GM18517 (cell line): ENCODE data around the gene GABRG3.

ENCODE experiments used
- ATAC-seq: cut with Tn5 transposase; IDR thresholded peaks from one replicate; pipeline ENCODE4 v1.9.1; 2021; ENCODE audit warnings: mild to moderate bottlenecking, moderate library complexity; ENCODE audit not compliant: unreplicated experiment

GABRG3 gene

DNA sequence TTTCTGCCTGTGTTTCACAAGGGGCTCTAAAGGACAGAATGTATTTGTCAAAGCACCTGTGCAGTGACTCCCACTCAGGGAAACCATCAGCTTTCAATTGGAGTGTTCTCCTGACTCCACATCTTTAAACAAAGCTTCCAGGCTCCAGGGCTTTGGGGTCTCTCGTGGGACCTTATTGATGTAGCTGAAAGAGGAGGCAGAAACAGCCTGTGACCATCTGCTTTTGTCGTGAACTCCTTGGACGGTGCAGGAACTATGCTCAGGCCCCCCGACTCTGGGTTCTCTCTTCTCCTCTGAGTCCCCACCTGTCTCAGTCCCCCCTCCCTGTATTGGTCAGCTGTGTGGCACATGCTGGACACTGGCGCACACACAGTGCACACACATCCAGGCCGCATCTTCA lies 486.8 kb downstream of the GABRG3 start:
- ATAC-seq, result no peak

DNA sequence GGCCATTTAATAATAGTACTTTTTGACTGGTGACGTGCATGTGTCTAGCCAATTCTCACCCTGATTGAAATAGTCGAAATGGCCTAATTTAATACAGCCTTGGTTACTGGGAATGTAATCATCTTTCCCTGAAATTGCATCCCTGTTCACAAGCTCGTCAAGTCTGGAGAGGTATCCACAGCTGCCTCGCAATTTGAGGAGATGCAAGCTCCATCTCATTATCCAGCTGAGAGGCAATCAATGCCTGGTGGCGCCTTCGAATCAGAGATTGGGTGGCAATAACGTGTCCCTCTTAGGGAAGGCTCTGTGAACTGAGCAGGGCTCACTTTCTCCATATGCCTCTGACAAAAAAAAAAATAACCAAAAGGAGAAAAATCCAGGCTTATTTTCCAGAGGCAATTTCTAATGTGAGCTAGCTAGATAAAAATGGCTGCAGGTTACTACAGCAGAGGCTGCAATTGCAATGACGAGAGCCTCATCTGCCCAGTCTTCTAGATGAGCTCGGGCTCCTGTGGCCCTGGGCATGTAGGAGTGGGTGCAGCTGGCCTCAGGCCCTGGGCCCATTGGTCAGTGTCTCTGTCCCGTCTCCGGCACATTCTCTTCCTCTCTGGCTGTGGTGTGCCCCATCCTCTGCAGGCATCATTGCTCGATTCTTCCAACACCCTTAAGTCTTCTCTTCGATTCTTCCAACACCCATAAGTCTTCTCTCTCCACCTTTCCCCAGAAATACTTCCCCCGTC lies 487.5 kb downstream of the GABRG3 start:
- no peak for ATAC-seq

- no peak for ATAC-seq
Observed at GRCh38 chr15:27459836-27460235, 488.9 kb downstream of the GABRG3 start.

GRCh38 chr15:27461181-27461580 lies 490.2 kb downstream of the GABRG3 start:
- ATAC-seq, result no peak

DNA sequence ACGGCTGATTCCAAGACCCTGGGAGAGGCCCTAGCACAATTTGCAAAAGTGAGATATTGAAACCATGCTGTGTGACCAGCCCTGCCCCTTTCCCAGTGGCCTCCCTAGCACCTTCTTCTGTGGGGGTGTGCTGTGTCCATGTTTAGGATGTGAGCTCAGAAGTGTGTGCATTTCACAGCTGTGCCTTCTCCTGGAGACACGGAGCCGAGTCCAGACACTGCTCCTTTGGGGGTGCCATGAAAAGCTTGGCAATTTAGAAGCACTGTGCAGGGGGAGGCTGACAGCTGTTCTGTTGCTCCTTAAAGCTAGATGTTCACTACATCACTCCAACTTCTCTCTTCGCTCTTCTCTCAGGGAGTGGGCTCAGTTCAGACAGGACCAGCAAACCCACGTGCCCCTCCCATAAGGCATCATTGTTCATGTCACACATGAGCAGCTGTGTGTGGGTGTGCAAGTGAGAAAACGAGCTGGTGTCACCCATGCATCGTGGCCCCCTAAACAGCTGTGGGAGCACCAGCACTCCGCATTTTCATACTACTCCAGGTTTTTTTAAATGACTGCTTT lies 492.6 kb downstream of the GABRG3 start:
- no peak for ATAC-seq

GRCh38 chr15:27464941-27465612 lies 494.1 kb downstream of the GABRG3 start:
- ATAC-seq, result no peak

DNA sequence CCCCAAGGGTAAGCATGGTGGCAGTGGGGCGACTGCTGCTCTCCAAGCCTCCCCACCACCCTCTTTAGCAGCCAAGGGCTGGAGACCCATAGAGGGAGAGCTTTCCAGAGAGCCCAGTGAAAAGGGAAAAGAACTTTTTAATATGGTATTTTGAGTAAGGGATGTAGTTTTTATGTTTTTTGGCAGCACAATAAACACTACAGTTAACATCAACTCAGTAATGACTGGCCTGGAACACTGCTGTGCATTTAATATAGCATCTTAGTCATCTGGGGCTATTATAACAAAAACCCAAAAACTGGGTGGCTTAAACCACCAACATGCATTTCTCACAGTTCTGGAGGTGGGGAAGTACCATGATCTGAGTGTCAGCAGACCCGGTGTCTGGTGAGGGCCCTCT lies 495.8 kb downstream of the GABRG3 start:
- ATAC-seq, result no peak

- no peak for ATAC-seq
Observed at GRCh38 chr15:27468151-27468591, 497.2 kb downstream of the GABRG3 start.

GRCh38 chr15:27473845-27474244 lies 502.9 kb downstream of the GABRG3 start:
- ATAC-seq, result no peak

- no peak for ATAC-seq
Observed at GRCh38 chr15:27475395-27475794, 504.4 kb downstream of the GABRG3 start.

- no peak for ATAC-seq
Observed at GRCh38 chr15:27479296-27480140, 508.5 kb downstream of the GABRG3 start.

GRCh38 chr15:27480141-27480530 lies 509.2 kb downstream of the GABRG3 start:
- no peak for ATAC-seq

DNA sequence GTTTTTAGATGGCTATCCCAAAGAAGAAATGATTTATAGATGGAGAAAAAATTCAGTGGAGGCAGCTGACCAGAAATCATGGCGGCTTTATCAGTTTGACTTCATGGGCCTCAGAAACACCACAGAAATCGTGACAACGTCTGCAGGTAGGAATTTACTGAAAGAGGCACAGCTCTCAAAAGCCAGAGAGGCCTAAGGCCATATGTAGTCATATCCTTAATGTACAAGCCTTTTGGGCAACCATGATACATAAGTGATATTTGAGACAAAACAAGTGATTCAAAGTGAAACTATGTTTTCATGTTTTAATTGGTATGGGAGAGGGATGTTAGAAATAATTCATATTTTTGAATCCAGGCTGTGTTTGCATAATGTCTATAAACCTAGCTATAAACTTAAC lies 509.7 kb downstream of the GABRG3 start:
- no peak for ATAC-seq

GRCh38 chr15:27481768-27482167 lies 510.8 kb downstream of the GABRG3 start:
- no peak for ATAC-seq

DNA sequence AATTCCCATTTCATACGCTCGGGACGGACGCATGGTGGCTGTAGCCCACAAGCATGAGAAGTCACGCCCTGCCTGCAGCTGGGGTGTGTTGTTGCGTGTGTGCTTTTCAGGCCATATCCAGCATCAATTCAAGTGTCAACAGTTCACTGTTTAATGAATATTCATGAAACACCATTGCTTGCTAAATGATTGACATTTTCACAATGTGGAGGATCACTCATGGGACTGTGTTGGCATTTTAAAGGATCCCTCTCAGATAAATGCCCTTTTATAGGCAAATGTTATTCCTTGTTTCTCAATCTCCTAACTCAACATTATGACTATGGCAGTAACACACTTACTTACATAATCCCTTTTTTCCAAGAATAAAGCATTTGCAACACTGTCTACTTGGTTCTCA lies 511.3 kb downstream of the GABRG3 start:
- ATAC-seq, result no peak

DNA sequence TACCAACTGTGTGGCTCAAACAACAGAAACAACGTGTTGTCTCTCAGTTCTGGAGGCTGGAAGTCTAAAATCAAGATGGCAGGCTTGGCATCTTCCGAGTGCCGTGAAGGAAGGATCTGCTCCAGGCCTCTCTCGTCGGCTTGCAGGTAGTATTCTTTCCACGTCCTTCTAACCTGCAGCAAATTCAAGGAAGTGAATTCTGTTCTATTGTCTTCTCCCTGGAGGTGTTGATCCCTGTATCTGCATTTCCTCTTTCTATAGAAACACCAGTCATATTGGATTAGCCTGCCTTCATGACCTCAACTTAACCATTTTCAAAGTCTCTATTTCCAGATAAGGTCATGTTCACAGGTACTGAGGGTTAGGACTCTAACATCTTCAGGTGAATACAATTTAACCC lies 512.1 kb downstream of the GABRG3 start:
- no peak for ATAC-seq

- no peak for ATAC-seq
Observed at GRCh38 chr15:27485265-27485664, 514.3 kb downstream of the GABRG3 start.

GRCh38 chr15:27486051-27486450 lies 515.1 kb downstream of the GABRG3 start:
- ATAC-seq, result no peak

DNA sequence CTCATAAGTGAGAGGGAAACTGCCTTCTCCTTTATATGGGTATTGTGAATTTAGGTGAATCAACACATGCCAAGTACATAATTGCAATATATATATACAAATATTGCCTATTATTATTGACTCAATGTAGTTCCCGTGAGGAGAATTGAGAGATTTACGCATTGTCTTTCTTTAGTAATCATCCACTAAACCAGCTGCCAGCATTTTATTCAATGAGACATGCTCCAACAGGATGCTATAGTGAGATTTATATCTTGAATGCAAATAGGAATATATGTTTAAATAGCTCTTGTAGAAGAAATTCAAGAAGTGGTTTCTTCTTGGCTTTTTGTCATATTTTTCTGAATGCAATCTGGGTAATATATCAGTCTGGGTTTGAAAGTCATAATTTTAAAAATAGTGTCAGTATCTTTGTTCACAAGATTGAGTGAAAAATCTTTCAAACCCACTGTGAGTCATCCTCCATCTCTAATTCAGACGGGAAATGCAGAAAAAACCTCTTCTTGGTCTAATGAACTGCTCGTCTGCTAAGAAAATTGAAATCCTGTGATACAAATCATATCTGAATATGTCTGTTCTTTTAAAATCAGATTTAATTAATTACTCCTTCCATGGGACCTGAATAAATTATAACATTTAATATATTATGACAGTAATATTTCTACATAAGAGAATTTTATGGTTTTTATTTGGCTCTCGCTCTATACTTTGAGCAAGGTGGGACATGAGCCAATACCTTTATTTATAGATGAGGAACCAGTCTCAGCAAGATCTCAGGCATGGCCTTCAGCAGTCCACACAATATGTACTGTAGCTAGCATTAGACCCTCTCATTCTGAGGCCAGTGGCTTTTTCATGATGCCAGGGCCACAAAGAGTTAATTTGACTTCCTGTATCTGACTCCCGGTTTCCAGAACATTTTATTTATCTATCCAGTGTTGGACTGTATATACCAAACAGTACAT lies 516.0 kb downstream of the GABRG3 start:
- ATAC-seq, result no peak

DNA sequence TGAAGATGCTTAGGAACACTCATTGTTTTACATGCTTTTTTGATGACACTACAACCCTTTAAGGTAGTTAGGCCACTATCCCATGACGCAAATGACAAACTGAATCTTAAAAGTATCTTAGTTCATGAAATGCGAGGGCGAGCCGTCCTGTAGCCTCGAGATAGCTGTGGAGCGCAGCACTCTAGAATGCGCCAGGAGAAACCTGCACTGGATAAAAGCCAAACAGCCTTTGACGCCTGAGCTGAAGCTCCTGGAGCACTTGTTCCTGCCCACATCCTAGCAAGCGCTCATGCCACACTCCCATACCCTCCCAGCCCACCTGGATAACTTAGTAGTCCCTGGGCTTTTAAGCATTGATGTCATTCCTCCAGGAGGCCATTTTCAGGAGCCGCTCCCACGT lies 516.9 kb downstream of the GABRG3 start:
- no peak for ATAC-seq
